ENCODE results near the gene ZER1. TPM values are rescaled to one million over a fixed set of nuclear protein-coding genes. Genes with fewer than 3 reads are reported as not detected.

The ZER1 gene
- total and polyA plus RNA-seq, 2 experiments from 2014 or later: 74.1 to 89.6 TPM

DNA sequence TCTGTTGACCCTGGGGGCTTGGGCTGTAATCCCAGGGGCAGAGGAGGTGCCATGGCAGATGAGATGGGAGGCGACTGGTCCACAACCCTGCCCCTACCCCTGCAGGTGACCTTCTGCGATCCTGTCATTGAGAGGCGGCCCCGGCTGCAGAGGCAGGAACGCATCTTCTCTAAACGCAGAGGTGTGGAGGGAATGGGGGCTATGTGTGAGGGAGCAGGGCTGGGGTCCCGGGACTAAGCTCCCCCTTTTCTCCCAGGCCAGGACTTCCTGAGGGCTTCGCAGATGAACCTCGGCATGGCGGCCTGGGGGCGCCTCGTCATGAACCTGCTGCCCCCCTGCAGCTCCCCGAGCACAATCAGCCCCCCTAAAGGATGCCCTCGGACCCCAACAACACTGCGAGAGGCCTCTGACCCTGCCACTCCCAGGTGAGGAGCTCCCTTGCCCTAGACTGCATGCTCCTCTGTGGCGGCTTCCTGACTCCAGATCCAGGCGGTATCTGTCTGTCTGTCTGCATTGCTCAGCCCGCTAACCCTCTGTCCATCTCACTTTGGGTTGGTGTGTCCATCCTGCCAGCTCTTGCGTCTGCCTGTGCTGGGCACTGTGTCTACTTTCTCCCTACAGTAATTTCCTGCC, 57.7 kb downstream of the ZER1 start:
- no peak overlapping the region for H3K27ac ChIP-seq
- no peak overlapping the region for H3K4me3 ChIP-seq
- DNase-seq (ENCODE audit: low read depth in 1 of 2, low spot score in 1 of 2): no peak
- H3K4me1 ChIP-seq (ENCODE audit: low read depth): no peaks in the 10 kb centered on the region
- no peaks in the 10 kb centered on the region for H3K36me3 ChIP-seq
- no peaks in the 10 kb centered on the region for H3K27me3 ChIP-seq
- TF ChIP-seq, protein P1, sequence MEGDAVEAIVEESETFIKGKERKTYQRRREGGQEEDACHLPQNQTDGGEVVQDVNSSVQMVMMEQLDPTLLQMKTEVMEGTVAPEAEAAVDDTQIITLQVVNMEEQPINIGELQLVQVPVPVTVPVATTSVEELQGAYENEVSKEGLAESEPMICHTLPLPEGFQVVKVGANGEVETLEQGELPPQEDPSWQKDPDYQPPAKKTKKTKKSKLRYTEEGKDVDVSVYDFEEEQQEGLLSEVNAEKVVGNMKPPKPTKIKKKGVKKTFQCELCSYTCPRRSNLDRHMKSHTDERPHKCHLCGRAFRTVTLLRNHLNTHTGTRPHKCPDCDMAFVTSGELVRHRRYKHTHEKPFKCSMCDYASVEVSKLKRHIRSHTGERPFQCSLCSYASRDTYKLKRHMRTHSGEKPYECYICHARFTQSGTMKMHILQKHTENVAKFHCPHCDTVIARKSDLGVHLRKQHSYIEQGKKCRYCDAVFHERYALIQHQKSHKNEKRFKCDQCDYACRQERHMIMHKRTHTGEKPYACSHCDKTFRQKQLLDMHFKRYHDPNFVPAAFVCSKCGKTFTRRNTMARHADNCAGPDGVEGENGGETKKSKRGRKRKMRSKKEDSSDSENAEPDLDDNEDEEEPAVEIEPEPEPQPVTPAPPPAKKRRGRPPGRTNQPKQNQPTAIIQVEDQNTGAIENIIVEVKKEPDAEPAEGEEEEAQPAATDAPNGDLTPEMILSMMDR (IDR thresholded peaks at IDR 0.05; ENCODE audit: low read depth, low read length): no peak
- no peaks in the 10 kb centered on the region for H3K9me3 ChIP-seq (ENCODE audit: low read depth)

DNA sequence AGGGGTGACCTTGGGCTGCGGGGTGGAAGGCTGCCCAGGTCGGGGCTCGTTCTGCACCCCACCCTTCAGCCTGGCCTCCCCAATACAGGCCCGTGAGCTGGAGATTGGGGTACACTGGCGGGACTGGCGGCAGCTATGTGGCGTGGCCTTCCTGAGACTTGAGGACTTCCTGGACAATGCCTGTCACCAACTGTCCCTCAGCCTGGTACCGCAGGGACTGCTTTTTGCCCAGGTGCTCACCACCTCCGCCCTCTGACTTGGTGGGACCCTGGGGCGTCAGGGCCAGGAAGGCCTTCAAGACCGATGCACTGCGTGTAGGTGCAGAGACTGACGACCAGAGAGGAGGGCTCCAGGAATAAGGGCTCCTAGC, 58.3 kb downstream of the ZER1 start:
- H3K27me3 ChIP-seq: no peaks in the 10 kb centered on the region
- no peaks in the 10 kb centered on the region for H3K4me1 ChIP-seq (ENCODE audit: low read depth)
- no peaks in the 10 kb centered on the region for H3K36me3 ChIP-seq
- TF ChIP-seq, protein P1 (IDR thresholded peaks at IDR 0.05; ENCODE audit: low read depth, low read length): no peak
- no peak for DNase-seq (ENCODE audit: low read depth in 1 of 2, low spot score in 1 of 2)
- no peak overlapping the region for H3K4me3 ChIP-seq
- no peak overlapping the region for H3K27ac ChIP-seq
- H3K9me3 ChIP-seq (ENCODE audit: low read depth): no peaks in the 10 kb centered on the region

DNA sequence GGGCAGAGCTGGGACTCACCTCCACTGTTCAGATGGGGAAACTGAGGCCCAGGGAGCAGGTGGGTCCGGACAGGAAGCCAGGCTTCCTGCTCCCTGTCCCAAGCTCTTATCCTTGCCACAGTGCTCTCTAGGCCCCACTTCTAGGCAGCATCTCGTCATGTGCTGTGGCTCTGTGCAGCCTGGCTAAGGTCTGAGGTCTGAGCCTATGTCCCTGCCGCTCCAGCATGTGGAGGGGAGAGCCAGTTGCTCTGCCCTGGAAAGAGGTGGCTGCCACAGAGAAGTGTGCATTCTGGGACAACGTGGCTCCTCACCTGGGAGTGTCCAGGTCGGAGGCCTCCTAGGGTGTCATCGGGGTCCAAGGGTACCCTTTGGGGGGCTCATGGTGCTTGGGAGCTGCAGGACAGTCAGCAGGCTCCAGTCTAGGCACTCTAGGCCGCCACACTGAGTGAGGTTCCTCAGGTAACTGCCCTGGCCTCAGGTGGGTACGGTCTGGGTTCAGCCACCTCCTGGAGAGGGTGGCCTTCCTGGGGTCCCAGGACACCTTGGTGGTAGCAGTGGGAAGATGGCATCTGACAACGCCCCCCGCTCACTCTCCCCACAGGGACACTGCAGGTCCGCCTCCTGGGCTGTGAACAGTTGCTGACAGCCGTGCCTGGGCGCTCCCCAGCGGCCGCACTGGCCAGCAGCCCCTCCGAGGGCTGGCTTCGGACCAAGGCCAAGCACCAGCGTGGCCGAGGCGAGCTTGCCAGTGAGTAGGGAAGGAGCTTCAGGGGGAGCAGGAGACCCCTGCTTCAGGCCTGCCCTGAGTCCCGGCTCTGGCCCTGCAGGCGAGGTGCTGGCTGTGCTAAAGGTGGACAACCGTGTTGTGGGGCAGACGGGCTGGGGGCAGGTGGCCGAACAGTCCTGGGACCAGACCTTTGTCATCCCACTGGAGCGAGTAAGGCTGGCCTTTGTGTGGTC, 59.0 kb downstream of the ZER1 start:
- no peaks in the 10 kb centered on the region for H3K36me3 ChIP-seq
- H3K27me3 ChIP-seq: no peaks in the 10 kb centered on the region
- H3K4me1 ChIP-seq (ENCODE audit: low read depth): no peaks in the 10 kb centered on the region
- no peaks in the 10 kb centered on the region for H3K9me3 ChIP-seq (ENCODE audit: low read depth)
- no peak overlapping the region for H3K27ac ChIP-seq
- no peak for DNase-seq (ENCODE audit: low read depth in 1 of 2, low spot score in 1 of 2)
- no peak overlapping the region for H3K4me3 ChIP-seq
- TF ChIP-seq, protein P1 (IDR thresholded peaks at IDR 0.05; ENCODE audit: low read depth, low read length): no peak

DNA sequence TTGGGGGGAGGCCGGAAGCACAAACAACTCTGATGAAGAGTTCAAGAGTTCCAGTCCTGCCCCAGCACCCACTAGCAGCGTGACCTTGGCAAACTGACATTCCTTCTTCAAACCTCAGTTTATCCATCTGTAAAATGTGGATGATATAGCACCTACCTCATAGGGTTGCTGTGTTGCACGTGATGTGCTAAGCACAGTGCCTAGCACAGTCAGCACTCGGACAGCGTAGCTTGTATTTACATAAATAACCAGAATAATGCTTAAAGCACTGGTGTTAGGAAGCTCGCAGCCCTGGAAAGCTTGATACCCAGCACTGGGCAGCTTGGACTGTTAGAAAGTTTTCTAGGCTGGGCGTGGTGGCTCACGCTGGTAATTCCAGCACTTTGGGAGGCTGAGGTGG, 64.3 kb downstream of the ZER1 start:
- TF ChIP-seq, protein P1 (IDR thresholded peaks at IDR 0.05; ENCODE audit: low read depth, low read length): no peak
- no peak for DNase-seq (ENCODE audit: low read depth in 1 of 2, low spot score in 1 of 2)
- Histone ChIP-seq H3K4me1 (ENCODE audit: low read depth) (no peaks in the 10 kb centered on the region), H3K4me3 (no peak overlapping the region), H3K9me3 (ENCODE audit: low read depth) (no peaks in the 10 kb centered on the region), H3K36me3 (no peaks in the 10 kb centered on the region), H3K27me3 (no peaks in the 10 kb centered on the region), H3K27ac (no peak overlapping the region)

GRCh38 chr9:128706671-128707381, 64.9 kb downstream of the ZER1 start:
- Histone ChIP-seq H3K36me3 (no peaks in the 10 kb centered on the region), H3K9me3 (ENCODE audit: low read depth) (no peaks in the 10 kb centered on the region), H3K4me1 (ENCODE audit: low read depth) (no peaks in the 10 kb centered on the region), H3K4me3 (no peak overlapping the region), H3K27ac (no peak overlapping the region), H3K27me3 (no peaks in the 10 kb centered on the region)
- TF ChIP-seq, protein P1 (IDR thresholded peaks at IDR 0.05; ENCODE audit: low read depth, low read length): no peak
- DNase-seq (ENCODE audit: low read depth in 1 of 2, low spot score in 1 of 2): no peak
